Right kidney (tissue), 1 donor: ENCODE results near the gene CCDC3.
"Not testable (repeated sequence)": the region's sequence is repeated elsewhere in the genome, so short reads cannot be mapped to it uniquely, and the experiment has no call there.

Source experiments
- DNase-seq: peaks from one replicate; pipeline ENCODE4 v3.0.0-alpha.2; 2016

The CCDC3 gene

GRCh38 chr10:12884851-12885250, 116.7 kb downstream of the CCDC3 start:
- DNase-seq = no peak

- DNase-seq = no peak
Observed at GRCh38 chr10:12880423-12880822, 121.1 kb downstream of the CCDC3 start.

GRCh38 chr10:12877150-12877549, 124.4 kb downstream of the CCDC3 start:
- DNase-seq = no peak

GRCh38 chr10:12876266-12876665, 125.2 kb downstream of the CCDC3 start:
- DNase-seq = no peak

GRCh38 chr10:12875100-12875499, 126.4 kb downstream of the CCDC3 start:
- DNase-seq = no peak

- no peak for DNase-seq
Observed at GRCh38 chr10:12874501-12874900, 127.0 kb downstream of the CCDC3 start.

GRCh38 chr10:12873172-12873571, 128.3 kb downstream of the CCDC3 start:
- DNase-seq = no peak

- DNase-seq = peak; percentile 38
Observed at GRCh38 chr10:12872577-12872976, 128.9 kb downstream of the CCDC3 start.

GRCh38 chr10:12869427-12869826, 132.1 kb downstream of the CCDC3 start:
- no peak for DNase-seq

- no peak for DNase-seq
Observed at GRCh38 chr10:12868229-12868628, 133.3 kb downstream of the CCDC3 start.

GRCh38 chr10:12865515-12865914, 136.0 kb downstream of the CCDC3 start:
- DNase-seq = not testable (repeated sequence)

- DNase-seq = no peak
Observed at GRCh38 chr10:12862459-12862858, 139.1 kb downstream of the CCDC3 start.

GRCh38 chr10:12854988-12855387, 146.5 kb downstream of the CCDC3 start:
- DNase-seq = no peak

GRCh38 chr10:12852687-12853086, 148.8 kb downstream of the CCDC3 start:
- no peak for DNase-seq

- DNase-seq = peak; percentile 52
Observed at GRCh38 chr10:12849319-12850181, 152.0 kb downstream of the CCDC3 start.

- no peak for DNase-seq
Observed at GRCh38 chr10:12848439-12849173, 152.9 kb downstream of the CCDC3 start.

GRCh38 chr10:12847361-12847975, 154.0 kb downstream of the CCDC3 start:
- DNase-seq = no peak

GRCh38 chr10:12846718-12847117, 154.8 kb downstream of the CCDC3 start:
- no peak for DNase-seq
